Fibroblast of lung (primary cell): ENCODE results near the gene REC114.

Experiments used
- CTCF ChIP-seq, 2 donors: IDR thresholded peaks in 1 of 2; conservative IDR thresholded peaks in 1 of 2; 1 replicate in 1 of 2; 2 replicates in 1 of 2; pipeline ENCODE4 v1.5.1; 2011 to 2012; ENCODE audit warnings: low read length in 2 of 2, control low read depth in 1 of 2, inconsistent platforms in 1 of 2, low read depth in 1 of 2, mild to moderate bottlenecking in 1 of 2
- EZH2 ChIP-seq: IDR thresholded peaks from 2 replicates; pipeline ENCODE4 v1.5.1; 2012; ENCODE audit warnings: low read length, control low read depth, mild to moderate bottlenecking; ENCODE audit errors: missing control alignments

- TF ChIP-seq CTCF (conservative IDR thresholded peaks at IDR 0.05 in 1 of 2, IDR thresholded peaks at IDR 0.05 in 1 of 2; ENCODE audit: low read depth in 1 of 2, low read length in 2 of 2) (no peak), EZH2 (no peak)
These were observed 150.5 kb downstream of the REC114 start for GRCh38 chr15:73593304-73594074.
